ENCODE results near the gene CCDC57.

GRCh38 chr17:82221341-82221902 lies 8.8 kb upstream of the CCDC57 start:
- TF ChIP-seq, protein P1, sequence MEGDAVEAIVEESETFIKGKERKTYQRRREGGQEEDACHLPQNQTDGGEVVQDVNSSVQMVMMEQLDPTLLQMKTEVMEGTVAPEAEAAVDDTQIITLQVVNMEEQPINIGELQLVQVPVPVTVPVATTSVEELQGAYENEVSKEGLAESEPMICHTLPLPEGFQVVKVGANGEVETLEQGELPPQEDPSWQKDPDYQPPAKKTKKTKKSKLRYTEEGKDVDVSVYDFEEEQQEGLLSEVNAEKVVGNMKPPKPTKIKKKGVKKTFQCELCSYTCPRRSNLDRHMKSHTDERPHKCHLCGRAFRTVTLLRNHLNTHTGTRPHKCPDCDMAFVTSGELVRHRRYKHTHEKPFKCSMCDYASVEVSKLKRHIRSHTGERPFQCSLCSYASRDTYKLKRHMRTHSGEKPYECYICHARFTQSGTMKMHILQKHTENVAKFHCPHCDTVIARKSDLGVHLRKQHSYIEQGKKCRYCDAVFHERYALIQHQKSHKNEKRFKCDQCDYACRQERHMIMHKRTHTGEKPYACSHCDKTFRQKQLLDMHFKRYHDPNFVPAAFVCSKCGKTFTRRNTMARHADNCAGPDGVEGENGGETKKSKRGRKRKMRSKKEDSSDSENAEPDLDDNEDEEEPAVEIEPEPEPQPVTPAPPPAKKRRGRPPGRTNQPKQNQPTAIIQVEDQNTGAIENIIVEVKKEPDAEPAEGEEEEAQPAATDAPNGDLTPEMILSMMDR (IDR thresholded peaks at IDR 0.05), result no peak
- TF ChIP-seq POLR2A (IDR thresholded peaks at IDR 0.05), result no peak

Measured in heart left ventricle (tissue), 13 donors.